ENCODE results near the gene PBX3. TPM values are rescaled to one million over a fixed set of nuclear protein-coding genes. Genes with fewer than 3 reads are reported as not detected.
"Not testable (repeated sequence)": the region's sequence is repeated elsewhere in the genome, so short reads cannot be mapped to it uniquely, and the experiment has no call there.

The PBX3 gene
- total and polyA plus RNA-seq, 9 donors = 9.1 to 18.5 (median 11.4) TPM

- Histone ChIP-seq H3K4me3 (ENCODE audit: low read length) (no peak overlapping the region), H3K4me1 (ENCODE audit: control insufficient read depth, insufficient read depth, low read length) (no peaks in the 10 kb centered on the region), H3K9me3 (replicated peaks; ENCODE audit: control insufficient read depth, low read depth, low read length) (peaks cover 8% of the 10 kb centered on the region), H3K36me3 (ENCODE audit: control insufficient read depth, insufficient read depth, low read length) (no peaks in the 10 kb centered on the region), H3K27me3 (ENCODE audit: control insufficient read depth, insufficient read depth, low read length) (no peaks in the 10 kb centered on the region), H3K27ac (ENCODE audit: low read length) (no peak overlapping the region)
- 80% methylated on average over 1 of the region's 2 CpGs for WGBS (ENCODE audit: insufficient coverage)
- DNase-seq = no peak
These were observed 25.6 kb downstream of the PBX3 start for GRCh38 chr9:125772740-125773139.

- Histone ChIP-seq H3K36me3 (ENCODE audit: control insufficient read depth, insufficient read depth, low read length) (no peaks in the 10 kb centered on the region), H3K27ac (ENCODE audit: low read length) (no peak overlapping the region), H3K4me3 (ENCODE audit: low read length) (no peak overlapping the region), H3K27me3 (ENCODE audit: control insufficient read depth, insufficient read depth, low read length) (no peaks in the 10 kb centered on the region), H3K4me1 (ENCODE audit: control insufficient read depth, insufficient read depth, low read length) (no peaks in the 10 kb centered on the region), H3K9me3 (replicated peaks; ENCODE audit: control insufficient read depth, low read depth, low read length) (peaks cover 8% of the 10 kb centered on the region)
- no peak for DNase-seq
- WGBS (ENCODE audit: insufficient coverage) = no CpG with 5 or more reads among the region's 4 CpGs
These were observed 26.9 kb downstream of the PBX3 start for GRCh38 chr9:125774106-125774505.

- not testable (repeated sequence) for H3K27me3 ChIP-seq (ENCODE audit: control insufficient read depth, insufficient read depth, low read length); H3K36me3 ChIP-seq (ENCODE audit: control insufficient read depth, insufficient read depth, low read length); H3K9me3 ChIP-seq (replicated peaks; ENCODE audit: control insufficient read depth, low read depth, low read length); H3K4me3 ChIP-seq (ENCODE audit: low read length); H3K4me1 ChIP-seq (ENCODE audit: control insufficient read depth, insufficient read depth, low read length); H3K27ac ChIP-seq (ENCODE audit: low read length); DNase-seq
- WGBS (ENCODE audit: insufficient coverage) = 84% methylated on average over 3 of the region's 4 CpGs
These were observed 29.6 kb downstream of the PBX3 start for GRCh38 chr9:125776789-125777188.

GRCh38 chr9:125778538-125779219 lies 31.5 kb downstream of the PBX3 start:
- H3K27ac ChIP-seq (ENCODE audit: low read length); H3K27me3 ChIP-seq (ENCODE audit: control insufficient read depth, insufficient read depth, low read length); H3K4me1 ChIP-seq (ENCODE audit: control insufficient read depth, insufficient read depth, low read length); H3K4me3 ChIP-seq (ENCODE audit: low read length); H3K36me3 ChIP-seq (ENCODE audit: control insufficient read depth, insufficient read depth, low read length); DNase-seq: not testable (repeated sequence)
- H3K9me3 ChIP-seq (replicated peaks; ENCODE audit: control insufficient read depth, low read depth, low read length) = peaks cover 15% of the 10 kb centered on the region
- no CpG with 5 or more reads among the region's 6 CpGs for WGBS (ENCODE audit: insufficient coverage)

- H3K27me3 ChIP-seq (ENCODE audit: control insufficient read depth, insufficient read depth, low read length); H3K36me3 ChIP-seq (ENCODE audit: control insufficient read depth, insufficient read depth, low read length); H3K27ac ChIP-seq (ENCODE audit: low read length); DNase-seq; H3K4me3 ChIP-seq (ENCODE audit: low read length); H3K4me1 ChIP-seq (ENCODE audit: control insufficient read depth, insufficient read depth, low read length): not testable (repeated sequence)
- H3K9me3 ChIP-seq (replicated peaks; ENCODE audit: control insufficient read depth, low read depth, low read length) = peaks cover 15% of the 10 kb centered on the region
- no CpG with 5 or more reads among the region's 5 CpGs for WGBS (ENCODE audit: insufficient coverage)
These were observed 32.0 kb downstream of the PBX3 start for GRCh38 chr9:125779220-125779565.

- no peak overlapping the region for H3K4me3 ChIP-seq (ENCODE audit: low read length)
- H3K4me1 ChIP-seq (ENCODE audit: control insufficient read depth, insufficient read depth, low read length) = no peaks in the 10 kb centered on the region
- no CpG with 5 or more reads among the region's 2 CpGs for WGBS (ENCODE audit: insufficient coverage)
- no peaks in the 10 kb centered on the region for H3K36me3 ChIP-seq (ENCODE audit: control insufficient read depth, insufficient read depth, low read length)
- peaks cover 8% of the 10 kb centered on the region for H3K9me3 ChIP-seq (replicated peaks; ENCODE audit: control insufficient read depth, low read depth, low read length)
- no peak overlapping the region for H3K27ac ChIP-seq (ENCODE audit: low read length)
- H3K27me3 ChIP-seq (ENCODE audit: control insufficient read depth, insufficient read depth, low read length) = no peaks in the 10 kb centered on the region
- no peak for DNase-seq
These were observed 35.5 kb downstream of the PBX3 start for GRCh38 chr9:125782718-125783117.

- Histone ChIP-seq H3K27ac (ENCODE audit: low read length) (no peak overlapping the region), H3K9me3 (replicated peaks; ENCODE audit: control insufficient read depth, low read depth, low read length) (peaks cover 8% of the 10 kb centered on the region), H3K27me3 (ENCODE audit: control insufficient read depth, insufficient read depth, low read length) (no peaks in the 10 kb centered on the region), H3K4me1 (ENCODE audit: control insufficient read depth, insufficient read depth, low read length) (no peaks in the 10 kb centered on the region), H3K4me3 (ENCODE audit: low read length) (no peak overlapping the region), H3K36me3 (ENCODE audit: control insufficient read depth, insufficient read depth, low read length) (no peaks in the 10 kb centered on the region)
- DNase-seq = no peak
- WGBS (ENCODE audit: insufficient coverage) = 82% methylated on average over 4 of the region's 6 CpGs
These were observed 37.3 kb downstream of the PBX3 start for GRCh38 chr9:125784286-125785049.

GRCh38 chr9:125785248-125785751 lies 38.1 kb downstream of the PBX3 start:
- H3K27ac ChIP-seq (ENCODE audit: low read length) = no peak overlapping the region
- no peaks in the 10 kb centered on the region for H3K4me1 ChIP-seq (ENCODE audit: control insufficient read depth, insufficient read depth, low read length)
- H3K4me3 ChIP-seq (ENCODE audit: low read length) = no peak overlapping the region
- WGBS (ENCODE audit: insufficient coverage) = 69% methylated on average over 5 of the region's 5 CpGs
- H3K27me3 ChIP-seq (ENCODE audit: control insufficient read depth, insufficient read depth, low read length) = no peaks in the 10 kb centered on the region
- no peaks in the 10 kb centered on the region for H3K36me3 ChIP-seq (ENCODE audit: control insufficient read depth, insufficient read depth, low read length)
- DNase-seq = peak; percentile 9
- H3K9me3 ChIP-seq (replicated peaks; ENCODE audit: control insufficient read depth, low read depth, low read length) = peaks cover 8% of the 10 kb centered on the region

GRCh38 chr9:125787715-125788114 lies 40.5 kb downstream of the PBX3 start:
- 100% methylated on average over 1 of the region's 1 CpG for WGBS (ENCODE audit: insufficient coverage)
- no peaks in the 10 kb centered on the region for H3K36me3 ChIP-seq (ENCODE audit: control insufficient read depth, insufficient read depth, low read length)

GRCh38 chr9:125789196-125789595 lies 42.0 kb downstream of the PBX3 start:
- Histone ChIP-seq H3K27me3 (ENCODE audit: control insufficient read depth, insufficient read depth, low read length) (no peaks in the 10 kb centered on the region), H3K4me3 (ENCODE audit: low read length) (no peak overlapping the region), H3K27ac (ENCODE audit: low read length) (no peak overlapping the region), H3K9me3 (replicated peaks; ENCODE audit: control insufficient read depth, low read depth, low read length) (no peaks in the 10 kb centered on the region), H3K4me1 (ENCODE audit: control insufficient read depth, insufficient read depth, low read length) (no peaks in the 10 kb centered on the region), H3K36me3 (ENCODE audit: control insufficient read depth, insufficient read depth, low read length) (no peaks in the 10 kb centered on the region)
- no peak for DNase-seq

More at GRCh38 chr9:125787715-125788114, 40.5 kb downstream of the PBX3 start:
- Histone ChIP-seq H3K9me3 (replicated peaks; ENCODE audit: control insufficient read depth, low read depth, low read length) (peaks cover 3% of the 10 kb centered on the region), H3K4me3 (ENCODE audit: low read length) (no peak overlapping the region), H3K4me1 (ENCODE audit: control insufficient read depth, insufficient read depth, low read length) (no peaks in the 10 kb centered on the region), H3K27ac (ENCODE audit: low read length) (no peak overlapping the region), H3K27me3 (ENCODE audit: control insufficient read depth, insufficient read depth, low read length) (no peaks in the 10 kb centered on the region)
- DNase-seq = no peak
